Activated gamma-delta T cell treated with Interleukin-2 at 50 U/mL for 16 hours (primary cell): ENCODE results near the gene PLEKHA6.
A peak's percentile ranks its signal among the peaks of the same experiment; 100 is the strongest.
"Not testable (repeated sequence)": the region's sequence is repeated elsewhere in the genome, so short reads cannot be mapped to it uniquely, and the experiment has no call there.

Experiments
- DNase-seq: peaks from one replicate; pipeline ENCODE4 v3.0.0-alpha.2; 2020

PLEKHA6 gene

GRCh38 chr1:204258213-204259115 is 101.3 kb downstream of the PLEKHA6 start:
- DNase-seq = peak; percentile 9

GRCh38 chr1:204257446-204257845 is 102.3 kb downstream of the PLEKHA6 start:
- DNase-seq = no peak

GRCh38 chr1:204256531-204256930 is 103.2 kb downstream of the PLEKHA6 start:
- DNase-seq = no peak

GRCh38 chr1:204255966-204256365 is 103.8 kb downstream of the PLEKHA6 start:
- no peak for DNase-seq

- DNase-seq = no peak
Measured at GRCh38 chr1:204255225-204255624, 104.5 kb downstream of the PLEKHA6 start.

- no peak for DNase-seq
Measured at GRCh38 chr1:204254031-204254661, 105.6 kb downstream of the PLEKHA6 start.

GRCh38 chr1:204251926-204252689 is 107.6 kb downstream of the PLEKHA6 start:
- DNase-seq = no peak

GRCh38 chr1:204251286-204251685 is 108.4 kb downstream of the PLEKHA6 start:
- DNase-seq = no peak

GRCh38 chr1:204250428-204251030 is 109.2 kb downstream of the PLEKHA6 start:
- no peak for DNase-seq

GRCh38 chr1:204249736-204250427 is 109.8 kb downstream of the PLEKHA6 start:
- DNase-seq = no peak

GRCh38 chr1:204248954-204249353 is 110.8 kb downstream of the PLEKHA6 start:
- DNase-seq = no peak

- no peak for DNase-seq
Measured at GRCh38 chr1:204246876-204247275, 112.9 kb downstream of the PLEKHA6 start.

- DNase-seq = no peak
Measured at GRCh38 chr1:204242920-204243319, 116.8 kb downstream of the PLEKHA6 start.

GRCh38 chr1:204241914-204242313 is 117.8 kb downstream of the PLEKHA6 start:
- no peak for DNase-seq

- no peak for DNase-seq
Measured at GRCh38 chr1:204241050-204241449, 118.7 kb downstream of the PLEKHA6 start.

- DNase-seq = no peak
Measured at GRCh38 chr1:204240233-204240632, 119.5 kb downstream of the PLEKHA6 start.

- not testable (repeated sequence) for DNase-seq
Measured at GRCh38 chr1:204239401-204239800, 120.3 kb downstream of the PLEKHA6 start.

- DNase-seq = not testable (repeated sequence)
Measured at GRCh38 chr1:204238520-204238919, 121.2 kb downstream of the PLEKHA6 start.

GRCh38 chr1:204237515-204237914 is 122.2 kb downstream of the PLEKHA6 start:
- not testable (repeated sequence) for DNase-seq

- no peak for DNase-seq
Measured at GRCh38 chr1:204232526-204232925, 127.2 kb downstream of the PLEKHA6 start.

GRCh38 chr1:204230211-204230610 is 129.5 kb downstream of the PLEKHA6 start:
- no peak for DNase-seq

- no peak for DNase-seq
Measured at GRCh38 chr1:204228896-204229295, 130.8 kb downstream of the PLEKHA6 start.
